Rectal smooth muscle tissue (tissue), 1 donor: ENCODE measurements around the gene CYBC1.
"Not testable (repeated sequence)": the region's sequence is repeated elsewhere in the genome, so short reads cannot be mapped to it uniquely, and the experiment has no call there.

Experiments used
- H3K27ac ChIP-seq: one replicate; pipeline ENCODE4 v1.7.0; 2013; ENCODE audit warnings: low read depth, low read length, inconsistent platforms
- H3K27me3 ChIP-seq: one replicate; pipeline ENCODE4 v1.7.0; 2013; ENCODE audit warnings: low read length; ENCODE audit not compliant: control insufficient read depth, insufficient read depth
- H3K36me3 ChIP-seq: one replicate; pipeline ENCODE4 v1.7.0; 2013; ENCODE audit warnings: low read length; ENCODE audit not compliant: control insufficient read depth, insufficient read depth
- H3K4me1 ChIP-seq: one replicate; pipeline ENCODE4 v1.7.0; 2013; ENCODE audit warnings: low read length; ENCODE audit not compliant: control insufficient read depth, insufficient read depth
- H3K4me3 ChIP-seq: one replicate; pipeline ENCODE4 v1.7.0; 2013; ENCODE audit warnings: low read length
- H3K9ac ChIP-seq: one replicate; pipeline ENCODE4 v1.7.0; 2013; ENCODE audit warnings: low read length

The CYBC1 gene

GRCh38 chr17:82453151-82453550 is 2.6 kb upstream of the CYBC1 start:
- not testable (repeated sequence) for H3K4me3 ChIP-seq, H3K27ac ChIP-seq, H3K27me3 ChIP-seq, H3K36me3 ChIP-seq, H3K9ac ChIP-seq
- H3K4me1 ChIP-seq: peaks cover 15% of the 10 kb centered on the region

- Histone ChIP-seq H3K27ac (no peak overlapping the region), H3K4me1 (peaks cover 7% of the 10 kb centered on the region), H3K36me3 (no peaks in the 10 kb centered on the region), H3K4me3 (no peak overlapping the region), H3K27me3 (no peaks in the 10 kb centered on the region), H3K9ac (no peak overlapping the region)
These were observed 1.6 kb upstream of the CYBC1 start for GRCh38 chr17:82452162-82452561.

DNA sequence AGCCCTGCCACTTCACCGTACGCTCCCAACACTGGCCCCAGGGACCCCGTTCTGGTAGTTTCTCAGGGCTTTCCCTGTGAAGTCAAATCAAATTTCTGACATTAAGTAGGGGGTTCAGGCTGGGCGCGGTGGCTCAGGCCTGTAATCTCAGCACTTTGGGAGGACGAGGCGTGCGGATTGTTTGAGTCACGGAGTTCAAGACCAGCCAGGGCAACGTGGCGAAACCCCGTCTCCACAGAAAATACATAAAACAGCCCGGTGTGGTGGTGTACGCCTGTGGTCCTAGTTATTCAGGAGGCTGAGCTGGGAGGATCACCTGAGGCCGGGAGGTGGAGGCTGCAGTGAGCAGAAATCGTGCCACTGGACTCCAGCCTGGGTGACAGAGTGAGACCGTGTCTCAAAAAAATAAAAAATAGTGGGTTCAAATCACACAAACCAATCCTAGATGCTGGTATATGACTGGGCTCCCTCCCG is 632 bp downstream of the CYBC1 start:
- Histone ChIP-seq H3K27ac (peak overlapping the region; percentile 89), H3K9ac (peak overlapping the region; percentile 39), H3K4me3 (peak overlapping the region; percentile 72), H3K36me3 (no peaks in the 10 kb centered on the region), H3K4me1 (peaks cover 7% of the 10 kb centered on the region), H3K27me3 (no peaks in the 10 kb centered on the region)

GRCh38 chr17:82449131-82449882 is 1.2 kb downstream of the CYBC1 start:
- H3K9ac ChIP-seq: no peak overlapping the region

DNA sequence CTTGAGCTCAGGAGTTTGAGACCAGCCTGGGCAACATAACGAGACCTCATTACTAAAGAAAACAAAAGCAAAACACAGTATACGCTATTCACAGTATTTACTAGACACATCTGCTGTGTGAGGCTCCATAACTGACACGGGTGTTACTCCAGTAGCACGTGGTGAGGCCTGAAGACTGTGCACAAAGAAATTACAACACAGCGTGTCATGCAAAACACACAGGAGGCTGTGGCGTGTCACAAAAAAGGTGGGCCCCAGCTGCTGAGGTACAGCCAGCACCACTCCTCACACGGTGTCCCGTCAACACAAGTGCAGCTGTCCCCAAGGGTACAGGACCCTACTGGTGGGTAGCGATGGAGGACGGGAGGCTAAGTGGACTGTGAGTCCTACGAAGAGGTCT is 2.7 kb downstream of the CYBC1 start:
- Histone ChIP-seq H3K4me3 (no peak overlapping the region), H3K9ac (no peak overlapping the region), H3K27me3 (no peaks in the 10 kb centered on the region), H3K36me3 (peaks cover 10% of the 10 kb centered on the region), H3K4me1 (peaks cover 7% of the 10 kb centered on the region), H3K27ac (no peak overlapping the region)

More at GRCh38 chr17:82449131-82449882, 1.2 kb downstream of the CYBC1 start:
- Histone ChIP-seq H3K4me3 (peak overlapping the region; percentile 72), H3K36me3 (peaks cover 4% of the 10 kb centered on the region), H3K4me1 (peaks cover 7% of the 10 kb centered on the region), H3K27me3 (no peaks in the 10 kb centered on the region), H3K27ac (peak overlapping the region; percentile 89)

GRCh38 chr17:82446649-82447048 is 3.9 kb downstream of the CYBC1 start:
- H3K36me3 ChIP-seq: peaks cover 13% of the 10 kb centered on the region
- no peak overlapping the region for H3K4me3 ChIP-seq
- H3K9ac ChIP-seq: no peak overlapping the region
- H3K27me3 ChIP-seq: no peaks in the 10 kb centered on the region
- H3K27ac ChIP-seq: no peak overlapping the region
- peaks cover 7% of the 10 kb centered on the region for H3K4me1 ChIP-seq

GRCh38 chr17:82446124-82446523 is 4.4 kb downstream of the CYBC1 start:
- Histone ChIP-seq H3K9ac (no peak overlapping the region), H3K27me3 (no peaks in the 10 kb centered on the region), H3K36me3 (peaks cover 13% of the 10 kb centered on the region), H3K27ac (no peak overlapping the region), H3K4me1 (peaks cover 2% of the 10 kb centered on the region), H3K4me3 (no peak overlapping the region)

DNA sequence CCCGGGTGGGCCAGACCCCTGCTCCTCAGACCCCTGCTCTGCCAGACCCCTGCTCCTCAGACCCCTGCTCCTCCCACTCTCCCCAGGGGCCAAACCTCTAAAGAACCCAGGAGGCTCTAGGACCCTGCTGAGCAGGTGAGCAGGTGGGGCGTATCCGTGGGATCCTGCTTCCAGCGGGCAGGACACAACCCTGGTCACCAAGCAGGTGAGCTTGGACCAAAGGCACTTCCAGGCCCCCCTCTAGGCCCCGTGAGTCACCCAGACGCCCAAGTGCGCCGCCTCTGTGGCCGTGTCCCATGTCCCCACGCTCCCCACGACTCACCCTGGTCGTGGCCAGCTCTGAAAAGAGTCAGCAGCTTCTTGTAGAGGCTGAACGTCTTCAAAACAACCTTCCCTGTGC is 5.0 kb downstream of the CYBC1 start:
- Histone ChIP-seq H3K27ac (no peak overlapping the region), H3K4me1 (no peaks in the 10 kb centered on the region), H3K9ac (no peak overlapping the region), H3K27me3 (no peaks in the 10 kb centered on the region), H3K36me3 (peaks cover 13% of the 10 kb centered on the region), H3K4me3 (no peak overlapping the region)

DNA sequence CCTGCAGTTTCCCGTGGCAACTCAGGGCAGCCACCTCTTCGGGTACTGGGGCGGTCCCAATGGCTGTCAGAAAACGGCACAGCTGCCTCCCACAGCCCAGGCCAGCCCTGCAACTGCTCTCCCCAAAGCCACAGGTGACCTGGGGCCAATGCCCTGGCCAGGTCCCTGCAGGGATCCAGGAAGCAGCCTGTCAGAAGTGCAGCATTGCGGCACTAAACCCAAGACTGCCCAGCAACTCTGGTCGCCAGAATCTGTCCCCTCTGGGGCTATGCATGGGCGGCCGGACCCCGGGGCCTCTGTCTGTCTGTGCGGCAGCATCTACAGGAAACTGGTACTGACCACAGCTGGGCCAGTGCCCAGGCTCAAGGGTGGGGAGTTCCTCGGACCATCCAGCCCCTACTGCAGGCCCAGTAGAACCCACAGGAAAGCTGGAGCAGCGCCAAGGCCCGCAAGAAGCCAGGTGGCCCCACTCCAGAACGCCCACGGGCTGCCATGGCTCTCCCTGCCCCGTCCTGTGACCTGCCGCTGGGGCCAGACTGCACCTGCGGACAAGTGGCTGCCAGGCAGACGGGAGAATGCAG is 5.5 kb downstream of the CYBC1 start:
- Histone ChIP-seq H3K36me3 (peaks cover 13% of the 10 kb centered on the region), H3K27ac (no peak overlapping the region), H3K27me3 (no peaks in the 10 kb centered on the region), H3K4me1 (no peaks in the 10 kb centered on the region), H3K9ac (no peak overlapping the region), H3K4me3 (no peak overlapping the region)

GRCh38 chr17:82444284-82444893 is 6.2 kb downstream of the CYBC1 start:
- no peak overlapping the region for H3K4me3 ChIP-seq
- peaks cover 13% of the 10 kb centered on the region for H3K36me3 ChIP-seq
- no peak overlapping the region for H3K27ac ChIP-seq
- H3K9ac ChIP-seq: no peak overlapping the region
- H3K27me3 ChIP-seq: no peaks in the 10 kb centered on the region
- no peaks in the 10 kb centered on the region for H3K4me1 ChIP-seq

GRCh38 chr17:82443465-82444283 is 6.9 kb downstream of the CYBC1 start:
- no peak overlapping the region for H3K4me3 ChIP-seq
- H3K36me3 ChIP-seq: peaks cover 13% of the 10 kb centered on the region
- H3K27me3 ChIP-seq: no peaks in the 10 kb centered on the region
- H3K27ac ChIP-seq: no peak overlapping the region
- H3K4me1 ChIP-seq: no peaks in the 10 kb centered on the region
- H3K9ac ChIP-seq: no peak overlapping the region
